HFFc6 (cell line): ENCODE data around the gene CENPX. TPM values are rescaled to one million over a fixed set of nuclear protein-coding genes. Genes with fewer than 3 reads are reported as not detected.

Experiments used
- DNase-seq: peaks from one replicate; pipeline ENCODE4 v3.0.0-alpha.2; 2018
- H3K27ac Mint-ChIP-seq: 2 replicates; pipeline ENCODE4 v1.8.0; 2020; ENCODE audit warnings: mild to moderate bottlenecking, mixed read lengths
- H3K27me3 Mint-ChIP-seq: 2 replicates; pipeline ENCODE4 v1.8.0; 2021; ENCODE audit warnings: mild to moderate bottlenecking, moderate library complexity, mixed read lengths; ENCODE audit not compliant: insufficient read depth
- H3K36me3 Mint-ChIP-seq: 2 replicates; pipeline ENCODE4 v1.8.0; 2021; ENCODE audit warnings: low read depth, mixed read lengths
- H3K4me1 Mint-ChIP-seq: 2 replicates; pipeline ENCODE4 v1.8.0; 2020; ENCODE audit warnings: low read depth, mixed read lengths
- H3K4me3 Mint-ChIP-seq: 2 replicates; pipeline ENCODE4 v1.8.0; 2020; ENCODE audit warnings: mild to moderate bottlenecking, moderate library complexity, mixed read lengths
- H3K9me3 Mint-ChIP-seq: 2 replicates; pipeline ENCODE4 v1.8.0; 2020; ENCODE audit warnings: mild to moderate bottlenecking, mixed read lengths
- total RNA-seq, 6 experiments: library from RNA; stranded (reverse); fragmentation: NEBNext Ultra II Directional; extraction: Animal tissue kit (Norgen Biotek cat#: 25700); gene quantifications; 2 replicates in 1 of 6; 3 replicates in 5 of 6; pipeline ENCODE4 v1.2.3, GENCODE V29; 2021
- TF ChIP-seq, protein P1 (sequence below): fragments of 200-600 bp; sonication (generic); IDR thresholded peaks from 2 replicates; pipeline ENCODE4 v1.5.0; 2021; ENCODE audit warnings: antibody characterized with exemption, mild to moderate bottlenecking

The CENPX gene
- total RNA-seq, 6 experiments from 2014 or later = 60.6 to 83.9 (median 73.3) TPM

DNA sequence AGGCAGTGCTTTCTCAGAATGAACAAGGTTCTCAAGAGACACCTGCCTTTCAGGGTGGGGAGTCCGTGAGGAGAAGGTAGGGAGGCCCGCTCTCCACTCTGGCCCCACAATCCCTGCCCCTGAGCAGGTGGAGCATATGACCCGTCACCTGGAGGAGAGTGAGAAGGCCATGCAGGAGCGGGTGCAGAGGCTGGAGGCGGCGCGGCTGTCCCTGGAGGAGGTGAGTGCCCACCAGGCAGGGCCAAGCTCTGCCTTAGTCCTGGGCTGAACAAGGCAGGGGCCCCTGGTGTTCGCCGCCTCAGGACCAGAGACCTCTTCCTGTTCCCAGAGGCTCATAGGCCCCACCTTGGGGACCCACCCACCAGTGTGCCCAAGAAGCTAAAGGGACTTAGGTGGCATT, 6.3 kb upstream of the CENPX start:
- Mint-ChIP-seq H3K4me1 (peaks cover 4% of the 10 kb centered on the region), H3K9me3 (no peaks in the 10 kb centered on the region), H3K4me3 (no peak overlapping the region), H3K36me3 (no peaks in the 10 kb centered on the region), H3K27ac (no peak overlapping the region), H3K27me3 (peaks cover 4% of the 10 kb centered on the region)
- TF ChIP-seq, protein P1, sequence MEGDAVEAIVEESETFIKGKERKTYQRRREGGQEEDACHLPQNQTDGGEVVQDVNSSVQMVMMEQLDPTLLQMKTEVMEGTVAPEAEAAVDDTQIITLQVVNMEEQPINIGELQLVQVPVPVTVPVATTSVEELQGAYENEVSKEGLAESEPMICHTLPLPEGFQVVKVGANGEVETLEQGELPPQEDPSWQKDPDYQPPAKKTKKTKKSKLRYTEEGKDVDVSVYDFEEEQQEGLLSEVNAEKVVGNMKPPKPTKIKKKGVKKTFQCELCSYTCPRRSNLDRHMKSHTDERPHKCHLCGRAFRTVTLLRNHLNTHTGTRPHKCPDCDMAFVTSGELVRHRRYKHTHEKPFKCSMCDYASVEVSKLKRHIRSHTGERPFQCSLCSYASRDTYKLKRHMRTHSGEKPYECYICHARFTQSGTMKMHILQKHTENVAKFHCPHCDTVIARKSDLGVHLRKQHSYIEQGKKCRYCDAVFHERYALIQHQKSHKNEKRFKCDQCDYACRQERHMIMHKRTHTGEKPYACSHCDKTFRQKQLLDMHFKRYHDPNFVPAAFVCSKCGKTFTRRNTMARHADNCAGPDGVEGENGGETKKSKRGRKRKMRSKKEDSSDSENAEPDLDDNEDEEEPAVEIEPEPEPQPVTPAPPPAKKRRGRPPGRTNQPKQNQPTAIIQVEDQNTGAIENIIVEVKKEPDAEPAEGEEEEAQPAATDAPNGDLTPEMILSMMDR = no peak
- DNase-seq = no peak

DNA sequence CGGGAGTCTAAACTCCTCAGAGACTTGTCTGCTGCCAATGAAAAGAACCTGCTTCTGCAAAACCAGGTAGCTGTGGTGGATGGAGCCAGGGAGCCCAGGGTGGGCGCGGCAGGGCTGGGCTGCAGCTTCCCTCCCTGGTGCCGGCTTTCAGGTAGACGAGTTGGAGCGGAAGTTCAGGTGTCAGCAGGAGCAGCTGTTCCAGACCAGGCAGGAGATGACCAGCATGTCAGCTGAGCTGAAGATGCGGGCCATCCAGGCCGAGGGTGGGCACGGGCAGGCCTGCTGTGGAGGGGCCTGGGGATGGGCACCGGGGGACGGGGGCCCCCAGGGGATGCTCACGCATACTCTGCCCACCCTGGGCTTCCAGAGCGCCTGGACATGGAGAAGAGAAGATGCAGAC, 5.6 kb upstream of the CENPX start:
- TF ChIP-seq, protein P1 = no peak
- H3K27me3 Mint-ChIP-seq = peaks cover 4% of the 10 kb centered on the region
- no peak overlapping the region for H3K4me3 Mint-ChIP-seq
- H3K4me1 Mint-ChIP-seq = peaks cover 8% of the 10 kb centered on the region
- no peaks in the 10 kb centered on the region for H3K36me3 Mint-ChIP-seq
- H3K27ac Mint-ChIP-seq = no peak overlapping the region
- no peaks in the 10 kb centered on the region for H3K9me3 Mint-ChIP-seq
- no peak for DNase-seq

DNA sequence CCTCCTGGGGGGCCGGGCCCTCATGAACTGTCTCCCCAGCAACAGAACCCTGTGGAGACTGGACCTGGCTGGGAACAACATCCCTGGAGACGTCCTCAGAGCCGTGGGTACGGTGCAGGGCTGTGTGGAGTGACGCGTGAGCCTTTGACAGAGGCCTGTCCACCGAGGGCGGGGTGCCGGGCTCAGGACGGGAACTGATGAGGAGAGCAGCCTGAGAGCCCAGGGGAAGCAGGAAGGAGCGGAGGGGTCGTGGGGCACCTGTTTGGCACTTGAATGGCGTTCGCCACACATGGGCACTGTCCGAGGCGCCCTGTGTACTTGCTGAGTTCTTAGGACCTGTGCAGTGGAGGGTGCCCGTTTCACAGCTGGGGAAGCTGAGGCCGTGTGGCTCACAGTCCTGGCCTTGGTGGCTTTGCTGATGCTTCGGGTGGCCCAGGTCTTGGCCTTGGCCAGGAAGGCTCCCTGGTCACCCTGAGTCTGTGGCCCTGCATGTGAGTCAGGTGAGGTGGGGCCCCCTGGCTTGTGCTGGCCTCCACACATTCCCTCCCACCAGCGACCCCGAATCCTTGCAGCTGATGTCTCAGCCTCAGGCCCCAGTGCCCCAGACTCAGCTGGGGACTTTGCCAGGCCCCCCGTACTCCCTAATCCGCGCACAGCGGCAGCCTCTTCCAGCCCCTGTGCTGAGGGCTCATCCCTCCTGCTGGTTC, 2.9 kb upstream of the CENPX start:
- Mint-ChIP-seq H3K4me3 (no peak overlapping the region), H3K36me3 (no peaks in the 10 kb centered on the region), H3K4me1 (peaks cover 17% of the 10 kb centered on the region), H3K27me3 (peaks cover 6% of the 10 kb centered on the region), H3K9me3 (no peaks in the 10 kb centered on the region), H3K27ac (peak overlapping the region; percentile 13; the same call in 1 of the 2 replicates)
- TF ChIP-seq, protein P1 = no peak
- no peak for DNase-seq

DNA sequence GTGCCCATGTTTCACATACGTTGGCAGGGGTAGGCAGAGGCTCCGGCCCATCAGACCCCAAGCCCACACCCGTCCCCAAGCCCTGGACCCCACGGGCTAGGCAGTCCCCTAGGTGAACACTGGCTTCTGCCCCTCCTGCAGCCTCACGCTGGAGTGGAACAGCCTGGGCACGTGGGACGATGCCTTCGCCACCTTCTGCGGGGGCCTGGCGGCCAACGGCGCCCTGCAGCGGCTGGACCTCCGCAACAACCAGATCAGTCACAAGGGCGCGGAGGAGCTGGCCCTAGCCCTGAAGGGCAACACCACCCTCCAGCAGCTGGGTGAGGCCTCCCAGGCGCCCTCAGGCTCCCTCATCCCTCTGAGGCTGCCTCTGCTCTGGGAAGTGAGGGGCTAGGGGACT, 2.2 kb upstream of the CENPX start:
- Mint-ChIP-seq H3K9me3 (no peaks in the 10 kb centered on the region), H3K36me3 (no peaks in the 10 kb centered on the region), H3K4me3 (no peak overlapping the region), H3K27ac (no peak overlapping the region), H3K4me1 (peaks cover 17% of the 10 kb centered on the region), H3K27me3 (peaks cover 6% of the 10 kb centered on the region)
- no peak for DNase-seq
- TF ChIP-seq, protein P1 = no peak

DNA sequence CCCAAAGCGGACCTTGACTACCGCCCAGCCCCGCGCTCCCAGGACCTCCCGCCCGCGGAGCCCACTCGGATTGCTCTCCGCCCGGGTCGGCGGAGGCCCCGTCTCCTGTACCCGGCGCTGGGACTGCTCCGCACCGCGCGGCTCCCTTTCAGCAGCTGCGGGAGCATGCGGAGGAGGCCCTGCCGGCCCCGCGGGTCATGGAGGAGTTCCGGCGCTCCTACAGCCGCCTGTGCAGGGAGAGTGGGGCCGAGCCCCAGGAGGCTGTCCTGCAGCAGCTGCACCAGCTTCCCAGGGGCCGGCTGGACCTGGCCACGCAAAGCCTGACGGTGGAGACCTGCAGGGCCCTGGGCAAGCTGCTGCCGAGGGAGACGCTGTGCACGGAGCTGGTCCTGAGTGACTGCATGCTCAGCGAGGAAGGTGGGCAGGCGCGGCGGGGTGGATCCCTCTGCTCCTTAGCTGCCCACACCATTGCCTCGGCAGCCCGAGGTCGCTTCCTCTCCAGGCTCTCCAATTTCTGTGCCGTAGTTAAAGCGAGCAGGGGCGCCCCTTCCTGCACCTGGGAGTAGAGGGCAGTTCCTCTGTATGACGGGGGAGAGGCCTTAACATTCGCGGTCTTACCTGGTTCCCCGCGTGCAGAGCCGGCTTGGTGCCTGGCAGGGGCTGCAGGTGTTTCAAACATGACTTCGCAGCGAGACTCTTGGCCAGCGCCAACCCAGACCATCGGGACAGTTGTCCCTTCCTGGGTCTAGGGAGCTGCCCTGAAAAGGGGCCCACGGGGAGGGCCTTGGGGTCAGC, 966 bp upstream of the CENPX start:
- no peaks in the 10 kb centered on the region for H3K36me3 Mint-ChIP-seq
- no peak for DNase-seq
- TF ChIP-seq, protein P1 = no peak
- no peaks in the 10 kb centered on the region for H3K9me3 Mint-ChIP-seq
- H3K27ac Mint-ChIP-seq = no peak overlapping the region
- peaks cover 17% of the 10 kb centered on the region for H3K4me1 Mint-ChIP-seq
- peaks cover 2% of the 10 kb centered on the region for H3K27me3 Mint-ChIP-seq
- peak overlapping the region; percentile 88 for H3K4me3 Mint-ChIP-seq
